ENCODE measurements around the gene ADAMTS14. TPM values are rescaled to one million over a fixed set of nuclear protein-coding genes. Genes with fewer than 3 reads are reported as not detected.

The ADAMTS14 gene
- polyA plus RNA-seq, 1 donor (not counting 4 experiments of a cell fraction or from before 2014, with no cell fraction given) = 0.09 TPM

DNA sequence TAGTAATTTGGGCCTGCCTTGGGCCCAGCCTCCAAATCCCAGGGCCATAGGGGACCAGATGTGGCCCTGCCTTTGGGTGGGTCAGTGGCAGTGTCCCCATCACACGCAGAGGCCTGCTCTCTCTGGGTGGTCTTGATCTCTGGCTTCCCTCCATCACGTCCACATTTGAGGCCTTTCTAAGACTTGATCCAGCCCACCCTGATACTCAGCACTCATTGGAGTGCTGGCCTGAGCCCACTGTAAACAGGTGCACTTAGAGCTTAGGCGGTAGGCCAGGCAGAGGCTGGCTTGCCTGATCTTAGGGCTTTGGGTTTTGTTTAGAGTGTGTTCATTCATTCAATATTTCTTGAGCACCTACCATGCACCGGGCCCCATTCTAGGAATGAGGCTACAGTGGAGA is 60.3 kb downstream of the ADAMTS14 start:
- Histone ChIP-seq H3K9ac (ENCODE audit: control insufficient read depth, extremely low read depth, insufficient read depth, low read length) (no peak overlapping the region), H3K9me3 (ENCODE audit: control insufficient read depth, low read depth, low read length) (no peaks in the 10 kb centered on the region), H3K4me1 (ENCODE audit: control insufficient read depth, extremely low read depth, insufficient read depth, low read length) (no peaks in the 10 kb centered on the region), H4K20me1 (ENCODE audit: control insufficient read depth, extremely low read depth, insufficient read depth, low read length) (no peaks in the 10 kb centered on the region), H3K27me3 (ENCODE audit: control insufficient read depth, extremely low read depth, insufficient read depth, low read length) (peaks cover 30% of the 10 kb centered on the region), H3K4me3 (ENCODE audit: control insufficient read depth in 2 of 3, extremely low read depth in 1 of 3, insufficient read depth in 2 of 3, low read depth in 1 of 3, low read length in 3 of 3) (no peak overlapping the region), H3K36me3 (ENCODE audit: control insufficient read depth in 2 of 2, extremely low read depth in 1 of 2, insufficient read depth in 2 of 2, low read length in 2 of 2) (no peaks in the 10 kb centered on the region), H3K4me2 (ENCODE audit: control insufficient read depth, extremely low read depth, insufficient read depth, low read depth, low read length) (no peak overlapping the region), H3K9me1 (ENCODE audit: control insufficient read depth, extremely low read depth, insufficient read depth, low read length) (no peaks in the 10 kb centered on the region), H3K79me2 (ENCODE audit: control insufficient read depth, insufficient read depth, low read length) (no peaks in the 10 kb centered on the region), H2AFZ (ENCODE audit: control insufficient read depth, low read length) (no peak overlapping the region), H3K27ac (ENCODE audit: control insufficient read depth, insufficient read depth, low read length) (no peak overlapping the region)
- FAIRE-seq (no peak), DNase-seq (ENCODE audit: low read depth, low spot score) (no peak)
- dilution Hi-C loops (cut with MboI; ENCODE audit: extremely low pct_ligation_motif_present, low sequenced_read_pairs) = no loop called here
- no peak for TF ChIP-seq EZH2 (IDR thresholded peaks at IDR 0.05; ENCODE audit: low read length)
- TF ChIP-seq, protein P1, sequence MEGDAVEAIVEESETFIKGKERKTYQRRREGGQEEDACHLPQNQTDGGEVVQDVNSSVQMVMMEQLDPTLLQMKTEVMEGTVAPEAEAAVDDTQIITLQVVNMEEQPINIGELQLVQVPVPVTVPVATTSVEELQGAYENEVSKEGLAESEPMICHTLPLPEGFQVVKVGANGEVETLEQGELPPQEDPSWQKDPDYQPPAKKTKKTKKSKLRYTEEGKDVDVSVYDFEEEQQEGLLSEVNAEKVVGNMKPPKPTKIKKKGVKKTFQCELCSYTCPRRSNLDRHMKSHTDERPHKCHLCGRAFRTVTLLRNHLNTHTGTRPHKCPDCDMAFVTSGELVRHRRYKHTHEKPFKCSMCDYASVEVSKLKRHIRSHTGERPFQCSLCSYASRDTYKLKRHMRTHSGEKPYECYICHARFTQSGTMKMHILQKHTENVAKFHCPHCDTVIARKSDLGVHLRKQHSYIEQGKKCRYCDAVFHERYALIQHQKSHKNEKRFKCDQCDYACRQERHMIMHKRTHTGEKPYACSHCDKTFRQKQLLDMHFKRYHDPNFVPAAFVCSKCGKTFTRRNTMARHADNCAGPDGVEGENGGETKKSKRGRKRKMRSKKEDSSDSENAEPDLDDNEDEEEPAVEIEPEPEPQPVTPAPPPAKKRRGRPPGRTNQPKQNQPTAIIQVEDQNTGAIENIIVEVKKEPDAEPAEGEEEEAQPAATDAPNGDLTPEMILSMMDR (optimal IDR thresholded peaks at IDR 0.05 in 1 of 3, IDR thresholded peaks at IDR 0.05 in 1 of 3, conservative IDR thresholded peaks at IDR 0.05 in 1 of 3; ENCODE audit: extremely low read depth in 1 of 3, insufficient read depth in 2 of 3, low read length in 3 of 3) = no peak

DNA sequence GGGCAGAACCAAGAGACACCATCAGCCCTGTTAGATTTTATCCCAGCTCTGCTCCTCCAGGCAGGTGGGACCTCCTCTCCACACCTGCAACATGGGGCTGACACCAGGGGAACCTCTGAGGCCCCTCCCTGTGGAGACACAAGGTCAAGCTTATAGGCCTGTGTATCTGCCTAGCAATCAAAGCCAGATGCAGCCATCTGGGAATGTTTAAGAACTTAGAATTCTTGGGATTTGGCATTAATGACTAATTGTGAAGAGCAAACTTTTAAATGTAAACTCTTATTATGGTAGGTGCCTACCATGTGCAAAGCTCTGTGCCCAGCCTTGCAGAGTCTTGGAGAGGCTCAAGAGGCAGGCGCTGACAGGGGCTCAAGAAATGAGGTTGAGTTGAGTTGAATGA is 60.7 kb downstream of the ADAMTS14 start:
- Histone ChIP-seq H3K27ac (ENCODE audit: control insufficient read depth, insufficient read depth, low read length) (no peak overlapping the region), H3K9ac (ENCODE audit: control insufficient read depth, extremely low read depth, insufficient read depth, low read length) (no peak overlapping the region), H2AFZ (ENCODE audit: control insufficient read depth, low read length) (no peak overlapping the region), H3K27me3 (ENCODE audit: control insufficient read depth, extremely low read depth, insufficient read depth, low read length) (peaks cover 30% of the 10 kb centered on the region), H3K79me2 (ENCODE audit: control insufficient read depth, insufficient read depth, low read length) (no peaks in the 10 kb centered on the region), H3K36me3 (ENCODE audit: control insufficient read depth in 2 of 2, extremely low read depth in 1 of 2, insufficient read depth in 2 of 2, low read length in 2 of 2) (no peaks in the 10 kb centered on the region), H3K4me2 (ENCODE audit: control insufficient read depth, extremely low read depth, insufficient read depth, low read depth, low read length) (no peak overlapping the region), H3K4me1 (ENCODE audit: control insufficient read depth, extremely low read depth, insufficient read depth, low read length) (no peaks in the 10 kb centered on the region), H3K9me1 (ENCODE audit: control insufficient read depth, extremely low read depth, insufficient read depth, low read length) (no peaks in the 10 kb centered on the region), H4K20me1 (ENCODE audit: control insufficient read depth, extremely low read depth, insufficient read depth, low read length) (no peaks in the 10 kb centered on the region), H3K9me3 (ENCODE audit: control insufficient read depth, low read depth, low read length) (no peaks in the 10 kb centered on the region), H3K4me3 (ENCODE audit: control insufficient read depth in 2 of 3, extremely low read depth in 1 of 3, insufficient read depth in 2 of 3, low read depth in 1 of 3, low read length in 3 of 3) (no peak overlapping the region)
- FAIRE-seq (no peak), DNase-seq (ENCODE audit: low read depth, low spot score) (no peak)
- dilution Hi-C loops (cut with MboI; ENCODE audit: extremely low pct_ligation_motif_present, low sequenced_read_pairs) = no loop called here
- TF ChIP-seq EZH2 (IDR thresholded peaks at IDR 0.05; ENCODE audit: low read length) = no peak
- TF ChIP-seq, protein P1 (optimal IDR thresholded peaks at IDR 0.05 in 1 of 3, IDR thresholded peaks at IDR 0.05 in 1 of 3, conservative IDR thresholded peaks at IDR 0.05 in 1 of 3; ENCODE audit: extremely low read depth in 1 of 3, insufficient read depth in 2 of 3, low read length in 3 of 3) = no peak
